ENCODE data around the gene OCA2.

Gene OCA2

DNA sequence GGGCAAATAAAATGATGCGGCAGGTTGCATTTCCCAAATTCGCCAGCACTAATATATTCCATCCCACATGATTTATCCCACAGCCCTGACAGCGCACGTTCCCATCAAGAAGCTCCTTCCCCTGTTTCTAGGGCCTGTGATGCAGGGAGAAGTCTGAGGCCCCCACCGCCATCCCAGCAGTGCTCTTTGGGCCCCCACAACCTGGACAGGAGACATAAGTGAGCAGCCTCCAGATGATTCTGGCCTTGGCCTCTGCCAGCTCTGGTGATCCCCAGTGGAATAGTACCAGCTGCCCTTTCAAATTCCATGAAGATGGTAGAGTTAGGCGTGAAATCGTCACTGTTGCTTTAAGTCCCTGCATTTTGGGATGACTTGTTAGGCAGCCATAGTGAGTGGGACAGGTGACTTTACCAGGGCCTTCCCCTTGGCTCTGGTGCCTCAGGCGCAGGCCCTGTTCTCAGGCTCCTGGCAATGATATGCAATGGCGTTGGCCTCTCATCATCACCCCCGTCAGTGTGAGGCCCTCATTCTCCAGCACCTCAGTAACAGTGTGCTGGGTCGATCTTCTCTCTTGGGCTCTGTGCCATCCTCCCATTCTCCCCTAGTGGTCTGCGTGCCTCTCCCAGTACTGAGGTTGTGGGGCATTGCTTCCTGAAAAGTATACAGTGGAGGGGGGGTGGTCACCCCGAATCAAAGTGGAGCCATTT is 263.7 kb downstream of the OCA2 start:
- no peak for DNase-seq

- DNase-seq = no peak
Measured at GRCh38 chr15:27834684-27835083, 264.4 kb downstream of the OCA2 start.

- no peak for DNase-seq
Measured at GRCh38 chr15:27833974-27834373, 265.1 kb downstream of the OCA2 start.

DNA sequence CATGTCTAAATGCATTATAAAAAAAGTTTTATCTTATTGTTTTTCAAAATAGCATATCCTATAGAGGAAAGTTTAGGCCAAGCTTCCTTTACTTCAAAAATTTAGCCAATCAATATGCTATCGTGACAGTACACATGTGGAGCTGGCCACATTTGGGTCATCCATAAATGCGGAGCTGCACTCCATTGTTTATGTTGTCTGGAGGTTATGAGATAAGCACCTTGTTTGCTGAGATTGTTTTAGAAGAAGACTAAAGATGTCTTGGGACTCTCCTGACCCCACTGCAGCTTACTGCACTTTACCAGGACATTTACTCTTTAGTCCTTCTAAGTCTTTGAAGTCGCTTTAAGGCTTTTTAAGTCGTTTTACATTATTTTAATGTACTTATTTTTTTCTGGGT is 265.9 kb downstream of the OCA2 start:
- DNase-seq = no peak

GRCh38 chr15:27832237-27832596 is 266.9 kb downstream of the OCA2 start:
- no peak for DNase-seq

GRCh38 chr15:27831384-27832236 is 267.5 kb downstream of the OCA2 start:
- no peak for DNase-seq

DNA sequence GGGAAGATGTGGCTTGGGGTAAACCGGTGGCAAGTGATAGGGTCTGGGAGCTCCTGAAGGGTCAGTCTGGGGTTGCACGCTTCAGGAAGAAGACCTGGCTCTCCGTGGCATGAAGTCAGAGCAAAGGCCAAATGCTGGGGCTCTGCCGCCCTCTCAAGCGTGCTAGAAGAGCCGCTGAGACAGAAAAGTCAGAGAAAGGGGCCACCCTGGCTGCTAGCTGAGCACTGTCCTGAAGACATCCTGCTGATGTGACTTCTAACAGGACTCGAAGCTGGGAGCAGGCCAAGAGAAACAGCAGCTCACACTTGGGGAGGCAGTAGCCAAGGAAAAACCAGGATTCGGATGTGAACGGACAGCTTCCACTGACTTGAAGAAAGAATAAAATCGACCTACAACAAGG is 270.4 kb downstream of the OCA2 start:
- DNase-seq = no peak

GRCh38 chr15:27826902-27827714 is 272.0 kb downstream of the OCA2 start:
- no peak for DNase-seq

- DNase-seq = no peak
Measured at GRCh38 chr15:27826411-27826810, 272.7 kb downstream of the OCA2 start.

- no peak for DNase-seq
Measured at GRCh38 chr15:27824841-27825422, 274.2 kb downstream of the OCA2 start.

DNA sequence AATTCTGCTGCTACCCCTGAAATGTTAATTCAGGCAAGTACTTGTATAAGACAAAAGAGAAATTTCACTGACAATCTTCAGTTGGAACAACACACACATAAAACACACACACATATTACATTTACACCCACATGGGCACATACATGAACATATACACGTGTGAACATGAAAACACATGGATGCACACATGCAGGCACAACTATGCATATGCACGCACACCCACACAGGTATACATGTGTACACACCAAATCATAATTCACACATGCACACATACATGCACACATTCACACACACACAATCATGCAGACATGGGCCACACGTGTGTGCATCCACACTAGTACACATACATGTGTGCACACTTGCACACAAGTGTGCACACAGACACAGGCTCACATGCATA is 277.8 kb downstream of the OCA2 start:
- no peak for DNase-seq

DNA sequence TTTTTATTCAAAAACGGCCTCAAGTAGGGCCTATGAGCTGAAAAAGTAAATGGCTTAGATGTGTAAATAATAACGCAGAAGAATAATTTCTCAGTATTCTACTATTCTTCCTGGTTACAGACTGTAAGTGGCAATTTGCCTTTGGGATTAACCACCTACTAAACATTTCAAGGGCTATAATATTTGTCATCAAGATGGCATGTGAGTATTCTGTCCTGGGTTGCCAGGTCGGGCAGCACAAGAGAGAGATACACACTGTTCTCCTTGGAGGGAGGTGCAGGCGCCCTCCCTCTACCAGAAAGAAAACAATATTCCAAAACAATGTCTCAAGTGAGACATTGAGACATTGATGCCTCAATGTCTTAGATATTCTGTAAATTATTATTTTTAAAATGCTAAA is 278.4 kb downstream of the OCA2 start:
- no peak for DNase-seq

- DNase-seq = no peak
Measured at GRCh38 chr15:27820232-27820631, 278.9 kb downstream of the OCA2 start.

DNA sequence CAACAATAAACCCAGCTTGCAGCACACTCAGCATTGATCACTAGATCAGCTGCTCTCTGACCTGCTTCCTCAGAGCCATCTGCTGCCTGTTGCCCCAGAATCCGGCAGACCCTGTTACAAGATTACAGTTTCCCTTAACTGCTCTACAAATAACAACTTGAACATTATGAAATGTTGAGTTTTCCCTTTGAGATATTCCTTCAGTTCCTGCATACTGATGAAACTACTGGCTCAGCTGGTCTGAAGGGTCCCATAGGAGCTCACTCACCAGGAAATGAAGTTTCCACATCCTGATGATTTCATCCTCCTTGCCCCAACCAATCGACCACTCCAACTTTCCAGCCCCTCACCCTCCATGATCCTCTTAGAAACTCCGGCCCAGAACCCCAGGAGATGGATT is 281.9 kb downstream of the OCA2 start:
- DNase-seq = no peak

DNA sequence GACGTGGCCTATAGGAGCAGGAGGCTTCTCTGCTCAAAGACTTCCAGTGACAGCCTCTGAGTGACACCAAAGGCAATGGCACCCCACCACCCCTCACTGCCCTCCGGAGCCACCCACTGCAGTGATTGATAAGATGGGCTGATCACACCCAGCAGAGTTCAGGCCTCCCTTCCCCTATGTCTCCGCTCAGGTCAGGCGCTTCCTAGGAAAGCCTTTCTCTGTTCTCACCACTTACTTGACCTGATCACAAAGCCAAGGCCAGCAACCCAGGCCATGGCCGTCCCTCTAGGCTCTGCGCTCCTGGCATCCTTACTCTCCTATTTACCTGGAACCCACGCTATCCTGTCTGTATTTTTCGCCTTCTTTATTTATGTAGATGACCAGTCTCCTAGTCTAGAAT is 282.3 kb downstream of the OCA2 start:
- DNase-seq = no peak

DNA sequence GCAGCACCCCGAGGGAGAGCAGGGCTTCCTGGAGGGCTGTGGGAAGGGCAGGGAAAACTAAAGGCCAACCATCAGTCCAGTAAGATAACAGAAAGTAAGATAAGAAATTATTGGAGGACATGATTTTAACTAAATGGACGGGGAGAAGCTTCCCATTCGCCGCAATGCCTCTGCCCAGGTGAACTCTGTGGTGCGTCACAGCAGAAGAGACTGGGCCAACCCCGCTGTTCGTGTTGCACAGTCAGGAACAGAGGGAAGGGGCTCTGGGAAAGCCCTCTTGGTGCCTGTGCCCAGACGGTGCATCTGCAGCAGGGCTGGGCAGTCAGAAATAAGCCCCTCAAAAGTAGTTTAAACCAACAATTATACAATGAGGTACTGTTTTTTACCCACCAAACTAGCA is 284.1 kb downstream of the OCA2 start:
- DNase-seq = no peak

DNA sequence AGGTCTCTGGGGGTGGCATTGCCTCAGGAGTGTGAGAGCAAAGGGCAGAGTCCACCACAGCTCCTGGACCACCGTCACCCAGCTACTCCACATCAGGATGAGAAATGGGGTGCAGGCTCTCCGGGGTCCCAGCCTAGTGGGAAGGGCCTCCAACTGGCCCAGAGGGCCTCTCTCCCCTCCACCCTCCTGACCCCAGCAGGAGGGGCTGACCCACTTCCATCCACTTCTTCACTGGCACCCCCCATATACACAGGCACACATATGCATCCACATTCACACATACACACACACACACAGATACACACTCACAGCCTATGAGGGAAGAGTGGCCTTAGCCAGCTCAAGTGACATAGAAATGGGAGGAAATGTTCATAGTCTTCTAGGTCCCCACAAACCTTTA is 286.0 kb downstream of the OCA2 start:
- DNase-seq = no peak

DNA sequence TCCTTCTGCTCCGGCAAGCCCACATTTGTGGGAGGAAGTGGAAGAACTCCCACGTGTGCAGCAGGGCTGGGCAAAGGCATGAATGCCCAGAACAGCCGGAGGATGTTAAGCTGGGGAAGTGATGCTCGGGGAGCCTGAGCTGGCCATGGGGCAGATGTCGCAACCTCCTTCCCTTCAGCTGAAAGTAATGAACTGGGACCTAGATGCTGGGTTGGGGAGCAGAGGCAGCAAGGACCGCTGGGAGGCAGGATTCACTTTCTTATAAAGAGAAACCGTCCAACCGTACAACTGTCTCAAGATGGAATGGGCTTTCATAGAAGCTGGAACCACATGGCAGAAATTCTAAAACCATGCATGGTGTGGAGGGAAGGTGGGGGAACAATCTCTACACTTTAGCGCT is 290.9 kb downstream of the OCA2 start:
- no peak for DNase-seq

DNA sequence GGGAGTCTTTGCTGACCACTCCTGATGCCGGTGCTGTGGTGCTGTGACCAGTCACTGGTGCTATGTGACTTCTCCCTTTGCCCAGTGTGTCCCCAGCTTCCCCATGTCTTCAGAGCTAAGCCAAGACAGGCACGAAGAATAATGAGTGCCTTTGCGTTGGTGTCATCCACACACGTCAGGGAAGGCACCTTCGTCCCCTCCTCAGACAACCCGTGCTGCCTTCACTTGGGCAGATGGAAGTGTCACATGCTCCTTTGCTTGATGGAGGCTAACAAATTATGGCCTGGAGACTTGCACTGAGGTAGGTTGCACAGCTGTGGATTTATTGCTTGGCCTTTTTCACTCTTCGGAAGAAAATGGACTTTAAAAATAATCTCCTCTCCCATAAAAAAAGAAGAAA is 291.8 kb downstream of the OCA2 start:
- DNase-seq = no peak

DNA sequence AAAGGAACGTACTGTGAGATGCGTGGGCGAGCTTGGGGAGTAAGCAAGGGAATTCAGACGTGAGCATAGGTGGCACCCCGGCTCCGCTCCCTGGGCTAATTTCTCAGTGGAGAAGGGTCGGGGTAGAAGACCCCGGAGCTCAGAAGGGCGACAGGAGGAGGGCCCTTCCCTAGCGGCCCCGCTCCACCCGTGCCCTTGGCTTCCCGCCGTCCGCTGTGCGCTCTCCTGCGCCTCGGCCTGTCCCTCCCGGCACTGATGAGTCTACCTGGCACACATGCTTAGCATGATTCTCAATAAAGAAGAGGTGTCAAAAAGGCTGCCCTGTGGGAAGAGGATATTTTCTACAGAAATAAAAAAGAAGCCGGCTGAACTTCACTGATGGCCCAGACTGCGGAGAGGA is 292.7 kb downstream of the OCA2 start:
- no peak for DNase-seq

DNA sequence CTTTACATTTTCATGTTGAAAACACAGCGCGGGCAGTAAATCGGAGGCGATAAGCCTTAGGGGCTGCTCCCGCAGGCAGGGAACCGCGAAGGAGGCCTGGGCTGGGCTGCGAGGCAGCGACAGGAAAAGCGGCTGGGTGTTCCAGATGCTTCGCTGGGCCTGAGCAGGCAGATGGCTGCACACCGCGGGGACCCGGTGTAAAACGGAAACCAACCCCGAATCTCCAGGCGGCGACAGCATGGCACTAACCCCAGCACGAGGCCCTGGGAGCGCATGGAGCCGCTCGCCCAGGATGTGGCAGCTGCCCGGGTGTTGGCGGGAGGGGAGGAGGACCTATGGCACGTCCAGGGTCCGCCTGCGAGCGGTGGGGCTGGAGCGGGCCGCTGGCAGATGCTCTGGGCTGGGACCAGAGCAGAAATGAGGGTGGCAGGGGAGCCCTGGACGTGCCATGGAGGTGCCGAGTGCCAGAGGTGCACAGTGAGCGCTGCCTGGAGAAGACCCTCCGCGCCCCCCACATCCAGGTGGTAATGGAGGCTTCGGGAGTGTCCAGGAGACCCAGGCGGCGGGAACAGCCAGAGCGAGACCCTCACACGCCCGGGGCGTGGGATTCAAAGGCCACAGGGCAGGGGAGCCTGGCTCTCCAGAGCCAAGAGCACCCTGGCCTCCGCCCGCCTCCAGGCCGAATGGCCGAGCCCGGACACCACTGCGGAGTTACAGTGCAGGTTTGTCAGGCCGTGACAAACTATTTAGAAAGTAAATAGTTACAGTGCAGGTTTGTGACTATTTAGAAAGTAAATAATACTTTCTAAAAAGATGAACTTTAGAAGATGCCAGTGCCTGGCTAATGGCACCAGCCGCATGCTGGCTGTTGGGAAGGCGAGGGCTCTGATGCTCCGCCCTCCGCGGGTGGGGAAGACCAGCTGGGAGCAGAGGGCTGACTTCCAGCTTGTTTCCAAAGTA is 293.6 kb downstream of the OCA2 start:
- DNase-seq = no peak

Measured in activated CD8-positive, alpha-beta memory T cell treated with anti-CD3 and anti-CD28 coated beads for 24 hours (primary cell).